A673 (cell line): ENCODE measurements around the gene MAGI1. TPM values are rescaled to one million over a fixed set of nuclear protein-coding genes. Genes with fewer than 3 reads are reported as not detected.

Source experiments
- BruUV-seq: library from RNA; stranded (reverse); fragments of 400-500 nt; replicated peaks from 2 replicates; lab custom pipeline; 2021; lab: Mats Ljungman, UMichigan
- CTCF ChIA-PET: fragments of 300-600 bp; sonication (Branson Sonifier 250); formaldehyde crosslinking; loops from one replicate; lab custom pipeline; 2022; ENCODE audit warnings: antibody characterized with exemption; lab: Charles Lee
- POLR2A ChIA-PET: fragments of 300-600 bp; sonication (Branson Sonifier 250); formaldehyde crosslinking; loops from one replicate; lab custom pipeline; 2022; ENCODE audit warnings: antibody characterized with exemption; ENCODE audit not compliant: low non-redundant PET; lab: Charles Lee
- DNase-seq: peaks from one replicate; pipeline ENCODE4 v3.0.0-alpha.2; 2015; ENCODE audit warnings: low spot score
- H3K27ac ChIP-seq: fragments of 200-600 bp; sonication (generic); 2 replicates; pipeline ENCODE4 v1.5.1; 2016; ENCODE audit warnings: mixed run types, low read depth, mild to moderate bottlenecking, mixed read lengths, antibody characterized with exemption, low read length; ENCODE audit not compliant: poor library complexity, severe bottlenecking
- H3K27me3 ChIP-seq: fragments of 200-600 bp; sonication (generic); replicated peaks from 2 replicates; pipeline ENCODE4 v1.6.1; 2017; ENCODE audit warnings: mixed run types, low read depth, mild to moderate bottlenecking, mixed read lengths, antibody characterized with exemption, low read length; ENCODE audit not compliant: insufficient read depth, poor library complexity
- H3K36me3 ChIP-seq: fragments of 200-600 bp; sonication (generic); 2 replicates; pipeline ENCODE4 v1.6.1; 2016; ENCODE audit warnings: mixed run types, mild to moderate bottlenecking, mixed read lengths, antibody characterized with exemption, low read length; ENCODE audit not compliant: insufficient read depth, poor library complexity, severe bottlenecking
- H3K4me1 ChIP-seq: fragments of 200-600 bp; sonication (generic); 2 replicates; pipeline ENCODE4 v1.6.1; 2017; ENCODE audit warnings: mixed run types, mild to moderate bottlenecking, mixed read lengths, antibody characterized with exemption, low read length; ENCODE audit not compliant: insufficient read depth, poor library complexity, severe bottlenecking
- H3K4me3 ChIP-seq: fragments of 200-600 bp; sonication (generic); 2 replicates; pipeline ENCODE4 v1.5.1; 2016; ENCODE audit warnings: low read depth, mixed run types, mild to moderate bottlenecking, mixed read lengths, low read length; ENCODE audit not compliant: poor library complexity, severe bottlenecking
- H3K9me3 ChIP-seq: fragments of 200-600 bp; sonication (generic); 2 replicates; pipeline ENCODE4 v1.6.1; 2016; ENCODE audit warnings: mixed run types, low read depth, mild to moderate bottlenecking, mixed read lengths, antibody characterized with exemption, low read length; ENCODE audit not compliant: poor library complexity, severe bottlenecking
- EZH2 ChIP-seq: fragments of 200-600 bp; sonication (generic); IDR thresholded peaks from 2 replicates; pipeline ENCODE4 v1.6.1; 2017; ENCODE audit warnings: borderline replicate concordance, low read depth, mild to moderate bottlenecking, mixed read lengths, antibody characterized with exemption, low read length; ENCODE audit not compliant: poor library complexity, severe bottlenecking
- intact Hi-C: fragments of 100-400 bp; cut with micrococcal nuclease; formaldehyde crosslinking; loops from one replicate; pipeline ENCODE4 v1.10.0; 2022; ENCODE audit not compliant: unreplicated experiment
- total RNA-seq: library from RNA; stranded (reverse); gene quantifications from 2 replicates; pipeline ENCODE4 v1.2.3, GENCODE V29; 2021
- TF ChIP-seq, protein P1 (sequence below): fragments of 300-800, 200-600 bp; sonication (generic); conservative IDR thresholded peaks from 2 replicates; pipeline ENCODE4 v1.5.1; 2017; ENCODE audit warnings: low read depth, mild to moderate bottlenecking, antibody characterized with exemption, low read length, moderate library complexity, mixed read lengths

MAGI1 gene
- total RNA-seq, 1 experiment from 2014 or later: 30.5 TPM

DNA sequence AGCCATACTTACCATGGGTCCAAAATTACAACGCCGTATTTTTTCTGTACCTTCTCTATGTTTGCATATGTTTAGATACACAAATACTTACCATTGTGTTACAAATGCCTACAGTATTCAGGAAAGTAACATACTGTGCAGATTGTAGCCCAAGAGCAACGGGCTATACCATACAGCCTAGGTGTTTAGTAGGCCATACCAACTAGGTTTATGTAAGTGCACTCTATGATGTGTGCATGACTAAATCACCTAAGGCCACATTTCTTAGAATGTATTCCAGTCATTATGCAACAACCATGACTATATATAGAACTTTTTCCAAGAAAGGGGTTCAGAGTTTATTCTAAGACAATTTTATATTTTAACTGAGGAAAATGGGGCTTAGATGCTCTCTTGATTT lies 411.7 kb downstream of the MAGI1 start:
- Histone ChIP-seq H3K4me1 (no peaks in the 10 kb centered on the region), H3K27ac (no peak overlapping the region), H3K36me3 (no peaks in the 10 kb centered on the region), H3K9me3 (no peaks in the 10 kb centered on the region), H3K27me3 (no peaks in the 10 kb centered on the region), H3K4me3 (no peak overlapping the region)
- intact Hi-C loops: no loop called here
- no peak for TF ChIP-seq EZH2
- TF ChIP-seq, protein P1, sequence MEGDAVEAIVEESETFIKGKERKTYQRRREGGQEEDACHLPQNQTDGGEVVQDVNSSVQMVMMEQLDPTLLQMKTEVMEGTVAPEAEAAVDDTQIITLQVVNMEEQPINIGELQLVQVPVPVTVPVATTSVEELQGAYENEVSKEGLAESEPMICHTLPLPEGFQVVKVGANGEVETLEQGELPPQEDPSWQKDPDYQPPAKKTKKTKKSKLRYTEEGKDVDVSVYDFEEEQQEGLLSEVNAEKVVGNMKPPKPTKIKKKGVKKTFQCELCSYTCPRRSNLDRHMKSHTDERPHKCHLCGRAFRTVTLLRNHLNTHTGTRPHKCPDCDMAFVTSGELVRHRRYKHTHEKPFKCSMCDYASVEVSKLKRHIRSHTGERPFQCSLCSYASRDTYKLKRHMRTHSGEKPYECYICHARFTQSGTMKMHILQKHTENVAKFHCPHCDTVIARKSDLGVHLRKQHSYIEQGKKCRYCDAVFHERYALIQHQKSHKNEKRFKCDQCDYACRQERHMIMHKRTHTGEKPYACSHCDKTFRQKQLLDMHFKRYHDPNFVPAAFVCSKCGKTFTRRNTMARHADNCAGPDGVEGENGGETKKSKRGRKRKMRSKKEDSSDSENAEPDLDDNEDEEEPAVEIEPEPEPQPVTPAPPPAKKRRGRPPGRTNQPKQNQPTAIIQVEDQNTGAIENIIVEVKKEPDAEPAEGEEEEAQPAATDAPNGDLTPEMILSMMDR: no peak
- POLR2A ChIA-PET: no interaction called here
- no peak for DNase-seq
- CTCF ChIA-PET: no interaction called here
- no TSS peak for BruUV-seq

DNA sequence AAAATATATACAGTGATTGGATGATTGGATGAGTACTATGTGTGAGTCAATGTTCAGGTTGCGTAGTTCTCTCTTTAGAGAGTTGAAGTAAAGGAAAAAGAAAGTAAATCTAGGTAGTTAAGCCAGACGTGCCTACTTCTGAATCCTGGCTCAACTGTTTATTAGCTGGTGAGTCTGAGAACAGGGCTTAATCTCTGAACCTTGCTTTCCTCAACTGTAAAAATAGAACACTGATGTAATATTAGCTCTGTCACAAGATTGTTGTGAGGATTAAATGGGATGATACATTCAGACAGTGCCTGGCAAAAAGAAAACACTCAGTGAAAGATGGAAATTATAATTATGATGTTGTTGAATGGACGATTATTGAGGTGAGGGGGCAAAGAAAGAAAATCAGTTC lies 413.4 kb downstream of the MAGI1 start:
- H3K9me3 ChIP-seq: no peaks in the 10 kb centered on the region
- H3K4me3 ChIP-seq: no peak overlapping the region
- no peaks in the 10 kb centered on the region for H3K27me3 ChIP-seq
- intact Hi-C loops: no loop called here
- TF ChIP-seq, protein P1: no peak
- TF ChIP-seq EZH2: no peak
- no peaks in the 10 kb centered on the region for H3K36me3 ChIP-seq
- ChIA-PET POLR2A (no interaction called here), CTCF (no interaction called here)
- no peaks in the 10 kb centered on the region for H3K4me1 ChIP-seq
- no peak overlapping the region for H3K27ac ChIP-seq
- DNase-seq: no peak
- no TSS peak for BruUV-seq

GRCh38 chr3:65623362-65623761 lies 415.4 kb downstream of the MAGI1 start:
- BruUV-seq: no TSS peak
- H3K4me3 ChIP-seq: no peak overlapping the region
- no peak overlapping the region for H3K27ac ChIP-seq
- H3K27me3 ChIP-seq: no peaks in the 10 kb centered on the region
- TF ChIP-seq, protein P1: no peak
- TF ChIP-seq EZH2: no peak
- no peaks in the 10 kb centered on the region for H3K9me3 ChIP-seq
- DNase-seq: no peak
- POLR2A ChIA-PET: no interaction called here
- no peaks in the 10 kb centered on the region for H3K36me3 ChIP-seq
- no peaks in the 10 kb centered on the region for H3K4me1 ChIP-seq
- CTCF ChIA-PET: no interaction called here
- intact Hi-C loops: no loop called here
